ENCODE results near the gene TMEM51. TPM values are rescaled to one million over a fixed set of nuclear protein-coding genes. Genes with fewer than 3 reads are reported as not detected.

TMEM51 gene
- total and polyA plus RNA-seq, 9 of the 15 experiments (the other 6 are each of a cell fraction or from before 2014, with no cell fraction given), result 0.06 to 1.4 (median 0.58) TPM

DNA sequence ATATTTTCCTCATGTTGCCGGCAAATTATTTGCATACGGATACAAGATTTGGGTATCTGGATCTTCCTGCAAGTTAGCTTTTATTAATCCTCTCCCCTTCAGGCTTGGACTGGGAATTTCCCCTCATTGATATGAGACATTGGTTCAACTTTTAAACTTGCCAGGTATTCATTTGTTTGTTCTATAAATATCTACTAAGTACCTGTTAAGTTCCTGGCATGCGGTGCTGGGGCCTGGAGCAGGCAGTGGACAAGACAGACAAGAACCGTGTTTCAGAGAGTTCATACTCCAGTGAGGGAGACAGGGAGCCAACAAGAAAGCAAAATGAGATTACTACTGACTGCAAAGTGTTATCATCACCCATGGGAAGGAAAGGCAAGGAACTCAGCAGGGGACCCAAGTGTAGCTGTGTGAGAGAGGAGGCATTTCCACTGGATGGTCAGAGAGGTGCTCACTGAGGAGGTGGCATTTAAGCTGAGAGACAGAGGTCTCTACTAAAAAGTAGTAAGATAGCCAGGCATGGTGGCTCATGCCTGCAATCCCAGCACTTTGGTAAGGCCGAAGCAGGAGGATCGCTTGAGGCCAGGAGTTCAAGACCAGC lies 54.4 kb downstream of the TMEM51 start:
- Histone ChIP-seq H3K27me3 (ENCODE audit: control insufficient read depth in 2 of 2, insufficient read depth in 2 of 2, low read length in 2 of 2) (peaks cover 45 to 66% of the 10 kb centered on the region in 2 experiments), H3K4me1 (replicated peaks in 1 of 2; ENCODE audit: control insufficient read depth in 2 of 2, insufficient read depth in 2 of 2, low read length in 2 of 2) (no peaks in the 10 kb centered on the region), H3K4me3 (no peak overlapping the region), H3K9me3 (replicated peaks; ENCODE audit: control insufficient read depth, insufficient read depth, low read depth, low read length) (no peaks in the 10 kb centered on the region), H3K36me3 (ENCODE audit: control insufficient read depth, insufficient read depth, low read length) (no peaks in the 10 kb centered on the region), H3K9me1 (ENCODE audit: control insufficient read depth, insufficient read depth, low read length) (no peaks in the 10 kb centered on the region), H3K27ac (ENCODE audit: extremely low read depth, low read depth, low read length) (no peak overlapping the region), H4K20me1 (replicated peaks; ENCODE audit: control insufficient read depth, insufficient read depth, low read length) (peaks cover 3% of the 10 kb centered on the region; the same call in 1 of the 2 replicates), H3K9ac (ENCODE audit: insufficient read depth in 1 of 2, low read depth in 2 of 2, low read length in 2 of 2) (no peak overlapping the region), H2AFZ (ENCODE audit: low read depth, low read length) (no peak overlapping the region), H3K79me2 (ENCODE audit: control insufficient read depth, insufficient read depth, low read length) (no peaks in the 10 kb centered on the region), H3K4me2 (ENCODE audit: insufficient read depth, low read length) (no peak overlapping the region)
- ATAC-seq (no peak), DNase-seq (ENCODE audit: extremely low read depth in 1 of 4, low spot score in 3 of 4) (no peak), FAIRE-seq (no peak)
- no peak for TF ChIP-seq ZNF764 (CRISPR knock-in tag; IDR thresholded peaks at IDR 0.05; ENCODE audit: low read depth)
- TF ChIP-seq ARID2 (IDR thresholded peaks at IDR 0.05), result no peak
- TF ChIP-seq, protein P1, sequence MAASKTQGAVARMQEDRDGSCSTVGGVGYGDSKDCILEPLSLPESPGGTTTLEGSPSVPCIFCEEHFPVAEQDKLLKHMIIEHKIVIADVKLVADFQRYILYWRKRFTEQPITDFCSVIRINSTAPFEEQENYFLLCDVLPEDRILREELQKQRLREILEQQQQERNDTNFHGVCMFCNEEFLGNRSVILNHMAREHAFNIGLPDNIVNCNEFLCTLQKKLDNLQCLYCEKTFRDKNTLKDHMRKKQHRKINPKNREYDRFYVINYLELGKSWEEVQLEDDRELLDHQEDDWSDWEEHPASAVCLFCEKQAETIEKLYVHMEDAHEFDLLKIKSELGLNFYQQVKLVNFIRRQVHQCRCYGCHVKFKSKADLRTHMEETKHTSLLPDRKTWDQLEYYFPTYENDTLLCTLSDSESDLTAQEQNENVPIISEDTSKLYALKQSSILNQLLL (CRISPR knock-in tag; IDR thresholded peaks at IDR 0.05; ENCODE audit: borderline replicate concordance), result no peak
- TF ChIP-seq ZNF133 (CRISPR knock-in tag; IDR thresholded peaks at IDR 0.05), result no peak
- TF ChIP-seq, protein P2, sequence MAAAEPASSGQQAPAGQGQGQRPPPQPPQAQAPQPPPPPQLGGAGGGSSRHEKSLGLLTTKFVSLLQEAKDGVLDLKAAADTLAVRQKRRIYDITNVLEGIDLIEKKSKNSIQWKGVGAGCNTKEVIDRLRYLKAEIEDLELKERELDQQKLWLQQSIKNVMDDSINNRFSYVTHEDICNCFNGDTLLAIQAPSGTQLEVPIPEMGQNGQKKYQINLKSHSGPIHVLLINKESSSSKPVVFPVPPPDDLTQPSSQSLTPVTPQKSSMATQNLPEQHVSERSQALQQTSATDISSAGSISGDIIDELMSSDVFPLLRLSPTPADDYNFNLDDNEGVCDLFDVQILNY (CRISPR knock-in tag; IDR thresholded peaks at IDR 0.05), result no peak
- no peak for TF ChIP-seq MTA3 (IDR thresholded peaks at IDR 0.05; ENCODE audit: borderline replicate concordance)
- no peak for TF ChIP-seq ZNF311 (CRISPR knock-in tag; IDR thresholded peaks at IDR 0.05)
- no peak for TF ChIP-seq ZBTB1 (CRISPR knock-in tag; IDR thresholded peaks at IDR 0.05; ENCODE audit: borderline replicate concordance, low read depth)
- TF ChIP-seq MTF1 (CRISPR knock-in tag; IDR thresholded peaks at IDR 0.05; ENCODE audit: borderline replicate concordance), result no peak
- ChIA-PET CTCF (ENCODE audit: low intra/inter-chr PET ratio) (no interaction called here), POLR2A (no interaction called here)
- no TSS peak for BruUV-seq (replicated peaks)
- in situ Hi-C loops (cut with MboI), result no loop called here
- intact Hi-C loops (cut with micrococcal nuclease), result no loop called here
- 2% methylated on average over 6 of the region's 6 CpGs for WGBS (ENCODE audit: insufficient coverage, low coverage, missing lambda C conversion rate)
